Thyroid gland (tissue), 4 donors: ENCODE data around the gene LACC1.

Experiments used
- CTCF ChIP-seq, 6 experiments: fragments of 200-600 bp in 3 of 6; fragments of 450-650 bp in 3 of 6; sonication (generic) in 3 of 6; IDR thresholded peaks; one replicate each; pipeline ENCODE4 v1.5.1; 2016 to 2019; ENCODE audit warnings: antibody characterized with exemption in 6 of 6, mild to moderate bottlenecking in 2 of 6, inconsistent platforms in 1 of 6, moderate library complexity in 1 of 6
- POLR2A ChIP-seq, 2 donors: fragments of 450-650 bp; IDR thresholded peaks; one replicate each; pipeline ENCODE4 v1.6.1; 2017; ENCODE audit warnings: antibody characterized with exemption in 2 of 2, mild to moderate bottlenecking in 2 of 2, moderate library complexity in 1 of 2

- TF ChIP-seq CTCF (IDR thresholded peaks at IDR 0.05) (no peak), POLR2A (IDR thresholded peaks at IDR 0.05) (no peak)
Observed at GRCh38 chr13:43852923-43853404, 26.7 kb upstream of the LACC1 start.
